ENCODE results near the gene PIP5K1C.

PIP5K1C gene

GRCh38 chr19:3722443-3723109, 22.3 kb upstream of the PIP5K1C start:
- no peak for DNase-seq

- no peak for DNase-seq
Measured at GRCh38 chr19:3721887-3722442, 21.7 kb upstream of the PIP5K1C start.

- peak in 29 of 56 donors; percentile 1 to 56 (median 10) for DNase-seq
Measured at GRCh38 chr19:3721131-3721886, 21.0 kb upstream of the PIP5K1C start.

GRCh38 chr19:3720349-3720917, 20.2 kb upstream of the PIP5K1C start:
- no peak for DNase-seq

GRCh38 chr19:3719868-3720267, 19.6 kb upstream of the PIP5K1C start:
- no peak for DNase-seq

GRCh38 chr19:3716147-3716668, 15.9 kb upstream of the PIP5K1C start:
- no peak for DNase-seq

- no peak for DNase-seq
Measured at GRCh38 chr19:3712663-3713611, 12.7 kb upstream of the PIP5K1C start.

- peak in 16 of 56 donors; percentile 4 to 52 (median 18) for DNase-seq
Measured at GRCh38 chr19:3710265-3710812, 10.1 kb upstream of the PIP5K1C start.

- no peak for DNase-seq
Measured at GRCh38 chr19:3708207-3708931, 8.1 kb upstream of the PIP5K1C start, which contains the start of gene TJP3. TJP3 (plus strand) TSS chr19:3708384; CDS start chr19:3728433, 20,049 bp downstream.

- no peak for DNase-seq
Measured at GRCh38 chr19:3707868-3708206, 7.6 kb upstream of the PIP5K1C start.

- no peak for DNase-seq
Measured at GRCh38 chr19:3701200-3701599, 932 bp upstream of the PIP5K1C start.

- no peak for DNase-seq
Measured at GRCh38 chr19:3699741-3700241, 477 bp downstream of the PIP5K1C start.

GRCh38 chr19:3698974-3699740, 1.1 kb downstream of the PIP5K1C start:
- DNase-seq, result peak in 44 of 56 donors; percentile 5 to 63 (median 29)

GRCh38 chr19:3698386-3698950, 1.8 kb downstream of the PIP5K1C start:
- no peak for DNase-seq

GRCh38 chr19:3697671-3698385, 2.4 kb downstream of the PIP5K1C start:
- no peak for DNase-seq

- DNase-seq, result no peak
Measured at GRCh38 chr19:3697094-3697493, 3.2 kb downstream of the PIP5K1C start.

GRCh38 chr19:3696660-3696995, 3.6 kb downstream of the PIP5K1C start:
- DNase-seq, result no peak

Data from nucleus accumbens (tissue), 56 donors.